SK-N-SH treated with all-trans-retinoic acid at 6 μM for 48 hours (cell line): ENCODE measurements around the gene CNTROB.

Experiments
- BACH2 ChIP-seq: fragments of 250-450 bp; sonication (Bioruptor Pico); IDR thresholded peaks from 2 replicates; pipeline ENCODE4 v1.9.0; 2021; ENCODE audit warnings: mild to moderate bottlenecking, borderline replicate concordance
- CREB5 ChIP-seq: fragments of 250-450 bp; sonication (Bioruptor Pico); IDR thresholded peaks from 2 replicates; pipeline ENCODE4 v1.5.1; 2020; ENCODE audit warnings: low read depth, mild to moderate bottlenecking, moderate library complexity
- CSDC2 ChIP-seq: fragments of 250-450 bp; sonication (Bioruptor Pico); IDR thresholded peaks from 2 replicates; pipeline ENCODE4 v1.5.0; 2020; ENCODE audit warnings: mild to moderate bottlenecking, moderate library complexity
- ESRRG ChIP-seq: fragments of 250-450 bp; sonication (Bioruptor Pico); IDR thresholded peaks from 2 replicates; pipeline ENCODE4 v1.6.1; 2021; ENCODE audit warnings: mild to moderate bottlenecking
- OSR1 ChIP-seq: fragments of 250-450 bp; sonication (Bioruptor Pico); IDR thresholded peaks from 2 replicates; pipeline ENCODE4 v1.8.0; 2022; ENCODE audit warnings: moderate library complexity, mild to moderate bottlenecking, inconsistent platforms
- PATZ1 ChIP-seq: fragments of 250-450 bp; sonication (Bioruptor Pico); IDR thresholded peaks from 2 replicates; pipeline ENCODE4 v1.8.0; 2020; ENCODE audit warnings: mild to moderate bottlenecking, moderate library complexity, borderline replicate concordance
- RARB ChIP-seq: fragments of 250-450 bp; sonication (Bioruptor Pico); IDR thresholded peaks from 2 replicates; pipeline ENCODE4 v1.8.0; 2021; ENCODE audit warnings: mild to moderate bottlenecking, moderate library complexity
- ZFP3 ChIP-seq: fragments of 250-450 bp; sonication (Bioruptor Pico); IDR thresholded peaks from 2 replicates; pipeline ENCODE4 v1.5.0; 2020; ENCODE audit warnings: mild to moderate bottlenecking, moderate library complexity
- ZFP30 ChIP-seq: fragments of 450-650 bp; formaldehyde crosslinking; IDR thresholded peaks from 2 replicates; pipeline ENCODE4 v1.5.0; 2022; ENCODE audit warnings: mild to moderate bottlenecking, moderate library complexity
- ZNF70 ChIP-seq: fragments of 450-650 bp; formaldehyde crosslinking; IDR thresholded peaks from 2 replicates; pipeline ENCODE4 v1.5.0; 2020; ENCODE audit warnings: mild to moderate bottlenecking, moderate library complexity

- TF ChIP-seq ZFP30 (no peak), RARB (CRISPR knock-in tag) (no peak), ZNF70 (CRISPR knock-in tag) (no peak), ZFP3 (CRISPR knock-in tag) (no peak), BACH2 (CRISPR knock-in tag) (no peak), PATZ1 (CRISPR knock-in tag) (no peak), CSDC2 (CRISPR knock-in tag) (no peak), ESRRG (CRISPR knock-in tag) (no peak), CREB5 (CRISPR knock-in tag) (no peak), OSR1 (no peak)
Measured at GRCh38 chr17:7897090-7897489, 34.9 kb upstream of the CNTROB start.
